ENCODE measurements around the gene KNDC1.

Gene KNDC1

DNA sequence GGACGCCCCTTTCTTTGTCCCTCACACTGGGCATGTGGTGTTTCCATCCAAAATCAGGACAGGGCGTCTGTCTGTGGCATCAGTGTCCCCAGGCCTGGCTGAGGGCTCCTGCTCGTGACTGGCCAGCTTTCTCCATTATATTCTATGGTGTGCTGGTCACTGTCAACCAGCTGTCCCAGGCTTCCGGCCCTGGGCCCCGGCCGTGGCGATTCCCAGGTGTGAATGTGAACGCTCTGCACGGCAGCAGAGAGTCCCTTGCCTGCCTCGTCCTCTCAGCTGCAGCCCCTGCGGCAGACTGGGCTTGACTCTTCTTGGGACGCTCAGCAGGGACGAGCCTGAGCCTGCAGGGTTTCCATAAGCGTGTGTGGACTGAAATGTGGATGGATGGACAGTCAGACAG, 64.1 kb downstream of the KNDC1 start:
- Histone ChIP-seq H3K9ac (ENCODE audit: low read depth, low read length) (no peak overlapping the region), H3K27ac (ENCODE audit: low read depth, low read length) (no peak overlapping the region), H3K27me3 (ENCODE audit: control insufficient read depth, insufficient read depth, low read length) (peaks cover 10% of the 10 kb centered on the region), H3K4me1 (ENCODE audit: control insufficient read depth, insufficient read depth, low read length) (peaks cover 10% of the 10 kb centered on the region), H3K36me3 (ENCODE audit: control insufficient read depth, insufficient read depth, low read length) (no peaks in the 10 kb centered on the region), H3K9me3 (ENCODE audit: control insufficient read depth, insufficient read depth, low read length) (no peaks in the 10 kb centered on the region), H3K4me3 (ENCODE audit: low read depth, low read length) (no peak overlapping the region)

DNA sequence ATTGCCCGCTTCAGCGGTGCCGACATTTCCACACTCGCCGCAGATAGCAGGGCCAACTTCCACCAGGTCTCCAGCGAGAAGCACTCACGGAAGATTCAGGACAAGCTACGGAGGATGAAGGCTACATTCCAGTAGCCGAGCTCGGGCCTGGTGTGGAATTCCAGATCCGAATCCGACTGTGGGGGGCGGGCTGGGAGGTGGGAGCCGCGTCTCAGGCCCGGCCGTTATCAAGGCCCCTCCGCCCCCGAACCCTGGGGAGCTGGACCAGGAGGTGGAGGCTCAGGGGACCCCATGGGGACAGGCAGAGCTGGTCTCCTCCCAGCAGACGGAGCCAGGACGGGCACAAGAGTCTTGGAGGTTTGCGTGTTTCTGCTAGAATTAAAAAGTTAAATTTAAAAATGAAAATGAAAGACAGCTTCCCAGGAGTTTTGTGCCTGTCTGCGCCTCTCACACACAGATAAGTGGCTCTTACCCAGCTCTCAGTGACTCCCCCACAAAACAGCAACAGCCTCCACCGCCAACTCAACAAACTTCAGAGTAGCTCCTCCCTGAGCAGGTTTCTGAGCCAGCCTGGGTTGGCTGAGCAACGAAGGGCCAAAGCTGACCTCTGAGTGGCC, 64.8 kb downstream of the KNDC1 start:
- H3K36me3 ChIP-seq (ENCODE audit: control insufficient read depth, insufficient read depth, low read length): no peaks in the 10 kb centered on the region
- H3K27ac ChIP-seq (ENCODE audit: low read depth, low read length): no peak overlapping the region
- no peaks in the 10 kb centered on the region for H3K9me3 ChIP-seq (ENCODE audit: control insufficient read depth, insufficient read depth, low read length)
- H3K4me3 ChIP-seq (ENCODE audit: low read depth, low read length): no peak overlapping the region
- H3K9ac ChIP-seq (ENCODE audit: low read depth, low read length): no peak overlapping the region
- peaks cover 15% of the 10 kb centered on the region for H3K27me3 ChIP-seq (ENCODE audit: control insufficient read depth, insufficient read depth, low read length)
- peaks cover 3% of the 10 kb centered on the region; the same call in 1 of the 2 replicates for H3K4me1 ChIP-seq (ENCODE audit: control insufficient read depth, insufficient read depth, low read length)

DNA sequence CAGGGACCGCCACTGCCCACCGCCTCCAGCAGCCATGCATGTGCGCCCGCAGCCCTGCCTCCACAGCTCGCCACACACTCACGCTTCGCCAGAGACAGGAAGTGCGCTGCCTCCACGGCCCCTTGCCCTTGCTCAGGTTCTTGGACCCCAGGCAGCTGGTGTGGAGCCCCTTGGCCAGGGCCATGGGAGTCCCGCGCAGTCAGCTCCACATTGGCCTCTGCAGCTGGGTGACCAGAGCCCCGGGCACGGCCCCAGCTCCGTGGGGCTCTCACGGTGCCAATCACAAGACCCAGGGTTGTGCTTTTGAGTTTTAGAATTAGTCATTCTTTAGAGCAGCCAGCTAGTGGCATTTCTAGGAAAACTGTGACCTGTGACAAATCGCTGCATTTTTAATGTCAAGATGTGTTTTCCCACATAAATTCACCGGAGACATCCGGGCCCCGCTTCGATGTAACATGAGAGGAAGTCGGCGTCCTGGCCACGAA, 65.7 kb downstream of the KNDC1 start:
- Histone ChIP-seq H3K9me3 (ENCODE audit: control insufficient read depth, insufficient read depth, low read length) (no peaks in the 10 kb centered on the region), H3K9ac (ENCODE audit: low read depth, low read length) (no peak overlapping the region; the same call in 1 of the 2 replicates), H3K4me1 (ENCODE audit: control insufficient read depth, insufficient read depth, low read length) (peaks cover 3% of the 10 kb centered on the region; the same call in 1 of the 2 replicates), H3K36me3 (ENCODE audit: control insufficient read depth, insufficient read depth, low read length) (no peaks in the 10 kb centered on the region), H3K4me3 (ENCODE audit: low read depth, low read length) (no peak overlapping the region), H3K27ac (ENCODE audit: low read depth, low read length) (no peak overlapping the region), H3K27me3 (ENCODE audit: control insufficient read depth, insufficient read depth, low read length) (peaks cover 21% of the 10 kb centered on the region)

DNA sequence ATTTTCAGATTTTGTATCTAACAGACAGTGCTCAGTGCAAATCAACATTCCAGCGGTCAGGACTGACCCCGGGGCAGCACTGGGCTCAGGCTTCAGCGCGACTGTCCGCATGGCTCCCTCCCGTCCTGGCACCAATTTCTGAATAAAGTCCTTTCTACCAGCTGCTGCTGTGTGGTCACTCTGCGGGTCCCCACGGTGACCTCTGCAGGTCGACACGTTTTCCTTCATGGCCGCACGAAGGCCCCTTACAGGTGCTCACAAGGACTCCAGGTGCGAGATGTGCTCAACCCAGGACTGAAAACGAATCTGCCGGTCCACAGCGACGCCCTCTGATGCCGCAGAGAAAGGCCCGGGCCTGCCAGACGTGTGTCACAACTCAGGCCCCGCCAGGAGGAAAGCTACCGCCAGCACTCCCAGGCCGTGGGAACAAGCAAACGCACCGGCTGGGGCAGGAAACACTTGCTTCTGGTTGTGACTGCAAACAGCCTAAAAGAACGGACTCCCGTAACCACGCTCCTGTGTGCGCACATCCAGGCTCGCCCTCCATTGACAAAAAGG, 66.3 kb downstream of the KNDC1 start:
- H3K9ac ChIP-seq (ENCODE audit: low read depth, low read length): no peak overlapping the region
- H3K9me3 ChIP-seq (ENCODE audit: control insufficient read depth, insufficient read depth, low read length): no peaks in the 10 kb centered on the region
- no peak overlapping the region for H3K27ac ChIP-seq (ENCODE audit: low read depth, low read length)
- no peak overlapping the region for H3K4me3 ChIP-seq (ENCODE audit: low read depth, low read length)
- peaks cover 3% of the 10 kb centered on the region; the same call in 1 of the 2 replicates for H3K4me1 ChIP-seq (ENCODE audit: control insufficient read depth, insufficient read depth, low read length)
- H3K36me3 ChIP-seq (ENCODE audit: control insufficient read depth, insufficient read depth, low read length): no peaks in the 10 kb centered on the region
- peaks cover 25% of the 10 kb centered on the region for H3K27me3 ChIP-seq (ENCODE audit: control insufficient read depth, insufficient read depth, low read length)

DNA sequence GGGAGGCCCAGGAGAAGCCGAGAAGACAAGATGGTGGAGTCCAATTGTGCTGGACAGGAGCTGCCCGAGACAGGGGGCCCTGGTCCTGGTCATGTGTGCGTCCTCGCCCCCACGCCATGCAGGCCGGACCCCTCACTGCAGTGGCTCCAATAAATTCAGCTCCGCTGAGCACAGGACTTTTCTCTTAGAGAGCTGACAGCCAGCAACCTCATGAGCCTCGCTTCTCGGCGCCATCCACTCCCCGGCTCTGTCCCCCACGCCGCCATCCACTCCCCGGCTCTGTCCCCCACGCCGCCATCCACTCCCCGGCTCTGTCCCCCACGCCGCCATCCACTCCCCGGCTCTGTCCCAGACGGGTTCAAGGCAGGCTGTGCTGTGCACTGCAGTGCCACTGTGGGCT, 67.2 kb downstream of the KNDC1 start:
- Histone ChIP-seq H3K9me3 (ENCODE audit: control insufficient read depth, insufficient read depth, low read length) (no peaks in the 10 kb centered on the region), H3K9ac (ENCODE audit: low read depth, low read length) (no peak overlapping the region), H3K4me1 (ENCODE audit: control insufficient read depth, insufficient read depth, low read length) (peaks cover 9% of the 10 kb centered on the region; the same call in 1 of the 2 replicates), H3K36me3 (ENCODE audit: control insufficient read depth, insufficient read depth, low read length) (no peaks in the 10 kb centered on the region), H3K27ac (ENCODE audit: low read depth, low read length) (no peak overlapping the region), H3K27me3 (ENCODE audit: control insufficient read depth, insufficient read depth, low read length) (peaks cover 31% of the 10 kb centered on the region), H3K4me3 (ENCODE audit: low read depth, low read length) (no peak overlapping the region)

DNA sequence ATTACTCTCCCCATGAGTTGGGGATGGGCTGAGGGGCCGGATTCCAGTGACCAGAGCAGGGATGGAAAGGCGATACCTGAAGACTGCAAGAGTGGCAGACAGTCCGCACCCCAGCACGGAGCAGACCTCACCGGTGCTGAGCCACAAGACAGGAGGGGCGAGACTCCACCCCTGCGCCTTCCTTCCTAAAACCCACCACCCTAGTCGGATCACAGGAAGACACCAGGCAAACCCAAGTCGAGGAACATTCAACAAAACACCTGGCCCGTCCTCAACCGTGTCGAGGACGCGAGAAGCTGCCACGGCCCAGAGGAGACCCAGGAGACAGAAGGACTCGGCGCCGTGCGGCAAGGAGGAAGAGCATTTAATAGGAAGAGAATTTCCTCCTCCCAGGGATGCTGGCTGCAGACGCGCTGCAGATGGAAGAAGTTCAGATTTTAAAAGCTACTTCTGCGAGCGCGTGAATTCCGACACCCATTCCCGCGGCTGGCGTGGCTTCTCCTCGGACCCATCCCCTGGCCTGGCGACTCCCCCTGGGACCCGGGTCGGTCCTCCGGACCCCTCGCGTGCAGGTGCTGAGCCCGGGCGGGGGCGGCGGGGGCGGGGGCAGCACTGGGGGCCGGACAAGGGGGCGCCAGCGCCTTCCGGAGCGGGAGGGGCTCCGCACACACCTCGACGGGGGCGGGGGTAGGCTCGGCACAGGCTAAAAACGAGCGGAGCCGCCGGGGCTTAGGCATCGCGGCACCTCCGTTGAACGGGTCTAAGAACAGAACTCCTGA, 69.4 kb downstream of the KNDC1 start:
- Histone ChIP-seq H3K4me1 (ENCODE audit: control insufficient read depth, insufficient read depth, low read length) (peaks cover 11% of the 10 kb centered on the region; the same call in 1 of the 2 replicates), H3K27ac (ENCODE audit: low read depth, low read length) (no peak overlapping the region), H3K4me3 (ENCODE audit: low read depth, low read length) (peak overlapping the region; percentile 55), H3K9ac (ENCODE audit: low read depth, low read length) (no peak overlapping the region), H3K9me3 (ENCODE audit: control insufficient read depth, insufficient read depth, low read length) (no peaks in the 10 kb centered on the region), H3K36me3 (ENCODE audit: control insufficient read depth, insufficient read depth, low read length) (no peaks in the 10 kb centered on the region), H3K27me3 (ENCODE audit: control insufficient read depth, insufficient read depth, low read length) (peaks cover 31% of the 10 kb centered on the region)

DNA sequence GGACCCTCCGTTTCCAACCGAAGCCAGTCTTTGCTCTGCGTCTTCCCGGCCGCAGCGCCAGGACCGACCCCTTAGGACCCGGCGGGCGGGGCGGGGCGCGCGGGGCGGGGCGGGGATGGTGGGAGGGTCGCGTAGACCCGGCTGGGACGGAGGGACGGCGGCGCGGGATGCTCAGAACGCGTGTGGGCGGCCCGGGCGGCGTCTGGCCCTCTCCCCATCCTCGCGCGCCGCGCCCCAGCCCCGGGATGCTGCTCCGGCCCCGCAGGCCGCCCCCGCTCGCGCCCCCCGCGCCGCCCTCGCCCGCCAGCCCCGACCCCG, 70.0 kb downstream of the KNDC1 start, which contains the start of gene UTF1:
Gene UTF1, plus strand, starts transcription at position 174 of the 318 bp plus-strand sequence. Its CDS starts 72 bp downstream, at position 246.
- no peak within 1 kb of the TSS for H3K27ac ChIP-seq (ENCODE audit: low read depth, low read length)
- no peaks in the 10 kb centered on the region for H3K36me3 ChIP-seq (ENCODE audit: control insufficient read depth, insufficient read depth, low read length)
- no peaks in the 10 kb centered on the region for H3K9me3 ChIP-seq (ENCODE audit: control insufficient read depth, insufficient read depth, low read length)
- peak within 1 kb of the TSS; percentile 55 for H3K4me3 ChIP-seq (ENCODE audit: low read depth, low read length)
- peaks cover 11% of the 10 kb centered on the region; the same call in 1 of the 2 replicates for H3K4me1 ChIP-seq (ENCODE audit: control insufficient read depth, insufficient read depth, low read length)
- no peak within 1 kb of the TSS for H3K9ac ChIP-seq (ENCODE audit: low read depth, low read length)
- peaks cover 34% of the 10 kb centered on the region for H3K27me3 ChIP-seq (ENCODE audit: control insufficient read depth, insufficient read depth, low read length)

DNA sequence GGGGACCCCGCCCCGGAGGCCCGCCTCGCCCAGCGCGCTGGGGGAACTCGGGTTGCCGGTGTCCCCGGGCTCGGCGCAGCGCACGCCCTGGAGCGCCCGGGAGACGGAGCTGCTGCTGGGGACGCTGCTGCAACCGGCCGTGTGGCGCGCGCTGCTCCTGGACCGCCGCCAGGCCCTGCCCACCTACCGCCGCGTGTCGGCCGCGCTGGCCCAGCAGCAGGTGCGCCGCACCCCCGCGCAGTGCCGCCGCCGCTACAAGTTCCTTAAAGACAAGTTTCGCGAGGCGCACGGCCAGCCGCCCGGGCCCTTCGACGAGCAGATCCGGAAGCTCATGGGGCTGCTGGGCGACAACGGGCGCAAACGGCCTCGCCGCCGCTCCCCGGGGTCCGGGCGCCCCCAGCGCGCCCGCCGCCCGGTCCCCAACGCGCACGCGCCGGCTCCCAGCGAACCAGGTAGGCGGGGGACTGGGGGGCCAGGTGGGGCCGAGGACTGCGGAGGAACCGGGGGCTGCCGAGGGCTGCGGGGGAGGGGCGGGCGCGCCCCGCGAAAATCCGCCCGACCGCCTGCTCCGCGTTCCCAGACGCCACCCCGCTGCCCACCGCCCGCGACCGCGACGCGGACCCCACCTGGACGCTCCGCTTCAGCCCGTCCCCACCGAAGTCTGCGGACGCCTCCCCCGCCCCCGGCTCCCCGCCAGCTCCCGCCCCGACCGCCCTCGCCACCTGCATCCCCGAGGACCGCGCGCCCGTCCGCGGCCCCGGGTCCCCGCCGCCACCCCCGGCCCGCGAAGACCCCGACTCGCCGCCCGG, 70.6 kb downstream of the KNDC1 start:
- Histone ChIP-seq H3K27me3 (ENCODE audit: control insufficient read depth, insufficient read depth, low read length) (peaks cover 40% of the 10 kb centered on the region), H3K36me3 (ENCODE audit: control insufficient read depth, insufficient read depth, low read length) (no peaks in the 10 kb centered on the region), H3K4me3 (ENCODE audit: low read depth, low read length) (peak overlapping the region; percentile 55; the same call in 1 of the 2 replicates), H3K4me1 (ENCODE audit: control insufficient read depth, insufficient read depth, low read length) (peaks cover 11% of the 10 kb centered on the region; the same call in 1 of the 2 replicates), H3K27ac (ENCODE audit: low read depth, low read length) (no peak overlapping the region), H3K9me3 (ENCODE audit: control insufficient read depth, insufficient read depth, low read length) (no peaks in the 10 kb centered on the region), H3K9ac (ENCODE audit: low read depth, low read length) (no peak overlapping the region)

DNA sequence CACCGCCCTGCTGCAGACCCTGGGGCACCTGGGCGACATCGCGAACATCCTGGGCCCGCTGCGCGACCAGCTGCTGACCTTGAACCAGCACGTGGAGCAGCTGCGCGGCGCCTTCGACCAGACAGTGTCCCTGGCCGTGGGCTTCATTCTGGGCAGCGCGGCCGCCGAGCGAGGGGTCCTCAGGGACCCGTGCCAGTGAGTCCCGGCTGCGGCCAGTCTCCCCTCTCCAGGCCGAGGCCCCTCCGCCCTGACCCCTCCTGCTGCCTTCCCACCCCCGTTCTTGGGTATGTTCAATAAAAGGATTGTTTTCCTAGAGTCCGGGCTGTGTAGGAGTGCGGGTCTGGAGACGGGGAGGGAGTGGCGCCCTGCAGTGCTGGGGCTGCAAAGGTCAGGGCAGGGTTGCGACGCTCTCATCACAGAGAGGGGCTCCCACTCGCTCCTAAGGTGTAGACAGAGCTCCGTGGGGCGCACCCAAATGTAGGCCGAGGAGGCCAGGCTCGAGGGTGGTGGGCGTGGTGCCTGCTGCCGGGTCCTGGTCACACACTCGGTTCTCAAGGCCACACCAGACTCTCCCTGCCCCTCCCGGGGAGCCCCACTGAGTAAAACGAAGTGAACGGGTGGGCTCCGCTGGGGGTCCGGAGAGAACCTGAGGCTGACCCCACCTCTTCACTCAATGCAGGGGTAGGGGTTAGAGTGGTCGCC, 71.4 kb downstream of the KNDC1 start:
- H3K27ac ChIP-seq (ENCODE audit: low read depth, low read length): no peak overlapping the region
- peaks cover 8% of the 10 kb centered on the region; the same call in 1 of the 2 replicates for H3K4me1 ChIP-seq (ENCODE audit: control insufficient read depth, insufficient read depth, low read length)
- no peaks in the 10 kb centered on the region for H3K9me3 ChIP-seq (ENCODE audit: control insufficient read depth, insufficient read depth, low read length)
- no peaks in the 10 kb centered on the region for H3K36me3 ChIP-seq (ENCODE audit: control insufficient read depth, insufficient read depth, low read length)
- H3K27me3 ChIP-seq (ENCODE audit: control insufficient read depth, insufficient read depth, low read length): peaks cover 48% of the 10 kb centered on the region
- peak overlapping the region; percentile 1; the same call in 1 of the 2 replicates for H3K4me3 ChIP-seq (ENCODE audit: low read depth, low read length)
- no peak overlapping the region for H3K9ac ChIP-seq (ENCODE audit: low read depth, low read length)

DNA sequence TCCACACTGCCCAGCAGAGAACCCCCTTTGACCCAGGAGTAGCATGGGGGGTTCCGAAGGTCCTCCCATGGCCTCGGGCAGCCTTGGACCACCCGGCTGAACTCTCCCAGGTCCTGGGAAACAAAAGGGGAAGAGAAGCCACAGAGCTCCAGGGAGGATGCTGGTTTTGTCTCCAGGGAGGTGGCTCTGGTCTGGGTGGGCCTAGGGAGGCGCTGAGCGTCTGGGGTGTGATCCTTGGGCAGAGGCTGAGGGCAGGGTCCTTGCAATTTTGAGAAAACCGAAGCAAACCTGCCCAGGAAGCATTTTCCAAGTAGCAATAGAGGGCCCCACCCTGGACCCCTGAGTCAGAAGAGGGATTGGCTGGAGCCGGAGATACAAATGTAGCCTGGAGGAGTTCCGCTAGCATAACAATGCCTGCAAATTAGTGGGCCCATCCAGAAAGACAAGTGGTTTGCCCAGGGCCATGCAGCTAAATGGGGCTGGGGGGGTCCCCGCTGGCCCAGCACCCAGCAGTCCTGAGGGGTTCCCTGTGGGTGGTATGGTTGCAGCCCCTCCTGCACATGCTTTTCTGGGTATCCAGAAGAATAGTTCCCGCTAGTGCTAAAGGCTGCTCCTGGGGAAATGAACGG, 72.0 kb downstream of the KNDC1 start:
- no peaks in the 10 kb centered on the region for H3K36me3 ChIP-seq (ENCODE audit: control insufficient read depth, insufficient read depth, low read length)
- peaks cover 8% of the 10 kb centered on the region; the same call in 1 of the 2 replicates for H3K4me1 ChIP-seq (ENCODE audit: control insufficient read depth, insufficient read depth, low read length)
- H3K9me3 ChIP-seq (ENCODE audit: control insufficient read depth, insufficient read depth, low read length): no peaks in the 10 kb centered on the region
- peak overlapping the region; percentile 49 for H3K27ac ChIP-seq (ENCODE audit: low read depth, low read length)
- no peak overlapping the region for H3K9ac ChIP-seq (ENCODE audit: low read depth, low read length)
- H3K27me3 ChIP-seq (ENCODE audit: control insufficient read depth, insufficient read depth, low read length): peaks cover 55% of the 10 kb centered on the region
- peak overlapping the region; percentile 1; the same call in 1 of the 2 replicates for H3K4me3 ChIP-seq (ENCODE audit: low read depth, low read length)

Data from HUES48 (cell line).